ENCODE results near the gene CALN1.

Gene CALN1

DNA sequence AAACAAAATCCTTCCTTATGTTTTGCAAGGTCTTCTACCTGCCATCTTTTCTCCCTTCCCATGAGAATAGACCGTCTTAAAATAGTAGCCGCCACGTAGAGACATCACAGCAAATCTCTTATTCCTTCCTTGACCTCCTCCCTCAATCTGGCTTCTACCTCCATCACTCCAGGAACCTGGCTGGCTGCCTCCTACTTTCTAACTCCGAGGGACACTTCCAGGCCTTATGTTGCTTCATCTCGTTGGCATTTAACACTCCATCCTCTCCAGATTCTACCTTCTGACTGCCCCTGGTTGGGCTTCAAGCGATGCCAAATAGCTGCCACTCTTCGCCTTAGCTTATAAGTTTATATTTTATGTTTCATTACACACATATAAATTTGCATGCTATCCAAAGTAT is 26.4 kb upstream of the CALN1 start:
- H3K36me3 ChIP-seq (ENCODE audit: control insufficient read depth, insufficient read depth, low read length), result no peaks in the 10 kb centered on the region
- no peaks in the 10 kb centered on the region for H3K9me3 ChIP-seq (ENCODE audit: control insufficient read depth, low read length)
- no peak overlapping the region for H3K4me3 ChIP-seq (ENCODE audit: insufficient read depth, low read depth, low read length, poor library complexity, severe bottlenecking)
- no peaks in the 10 kb centered on the region for H3K27me3 ChIP-seq (replicated peaks; ENCODE audit: control insufficient read depth, insufficient read depth, low read length, poor library complexity, severe bottlenecking)
- H3K27ac ChIP-seq (ENCODE audit: insufficient read depth, low read length, poor library complexity, severe bottlenecking), result no peak overlapping the region
- DNase-seq, result no peak
- no peaks in the 10 kb centered on the region for H3K4me1 ChIP-seq (ENCODE audit: control insufficient read depth, insufficient read depth, low read length, poor library complexity, severe bottlenecking)

DNA sequence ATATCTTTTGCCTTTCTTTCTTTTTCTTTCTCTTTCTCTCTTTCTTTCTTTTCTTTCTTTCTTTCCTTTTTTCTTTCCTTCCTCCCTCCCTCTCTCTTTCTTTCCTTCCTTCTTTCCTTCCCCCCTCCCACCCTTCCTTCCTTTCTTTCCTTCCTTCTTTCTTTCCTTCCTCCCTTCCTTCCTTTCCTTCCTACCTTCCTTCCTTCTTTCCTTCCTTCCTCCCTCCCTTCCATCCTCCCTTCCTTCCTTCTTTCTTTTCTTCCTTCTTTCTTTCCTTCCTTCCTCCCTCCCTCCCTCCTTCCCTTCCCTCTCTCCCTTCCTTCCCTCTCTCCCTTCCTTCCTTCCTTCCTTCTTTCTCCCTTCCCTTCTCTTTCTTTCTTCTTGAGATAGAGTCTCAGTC is 25.5 kb upstream of the CALN1 start:
- Histone ChIP-seq H3K9me3 (ENCODE audit: control insufficient read depth, low read length) (no peaks in the 10 kb centered on the region), H3K27me3 (replicated peaks; ENCODE audit: control insufficient read depth, insufficient read depth, low read length, poor library complexity, severe bottlenecking) (no peaks in the 10 kb centered on the region), H3K36me3 (ENCODE audit: control insufficient read depth, insufficient read depth, low read length) (no peaks in the 10 kb centered on the region), H3K4me3 (ENCODE audit: insufficient read depth, low read depth, low read length, poor library complexity, severe bottlenecking) (no peak overlapping the region), H3K4me1 (ENCODE audit: control insufficient read depth, insufficient read depth, low read length, poor library complexity, severe bottlenecking) (no peaks in the 10 kb centered on the region), H3K27ac (ENCODE audit: insufficient read depth, low read length, poor library complexity, severe bottlenecking) (no peak overlapping the region)
- DNase-seq, result no peak

DNA sequence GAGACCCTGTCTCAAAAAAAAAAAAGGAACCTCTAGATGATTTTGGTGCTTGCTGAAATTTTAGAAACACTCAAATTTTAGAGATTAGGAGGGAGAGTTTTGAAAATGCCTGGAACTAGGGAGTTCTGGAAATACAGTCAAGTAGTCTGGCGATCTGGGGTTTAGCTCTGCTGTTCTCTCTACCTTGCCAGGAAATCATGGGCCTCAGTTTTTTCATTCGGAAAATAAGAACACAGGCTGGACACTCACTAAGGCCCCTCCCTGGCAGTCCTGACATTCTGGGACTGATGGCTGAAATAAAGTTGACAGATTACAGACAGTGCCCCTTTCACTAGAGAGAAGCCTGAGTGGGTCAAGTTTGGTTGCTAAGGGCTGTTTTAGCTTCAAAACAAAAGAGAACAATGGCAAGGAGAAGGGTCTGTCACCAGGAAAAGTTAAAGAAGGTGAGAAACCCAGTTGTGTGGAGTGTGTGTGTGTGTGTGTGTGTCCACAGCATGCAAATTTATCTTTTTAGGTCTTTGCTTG is 25.0 kb upstream of the CALN1 start:
- Histone ChIP-seq H3K27ac (ENCODE audit: insufficient read depth, low read length, poor library complexity, severe bottlenecking) (no peak overlapping the region), H3K4me3 (ENCODE audit: insufficient read depth, low read depth, low read length, poor library complexity, severe bottlenecking) (no peak overlapping the region), H3K4me1 (ENCODE audit: control insufficient read depth, insufficient read depth, low read length, poor library complexity, severe bottlenecking) (no peaks in the 10 kb centered on the region), H3K9me3 (ENCODE audit: control insufficient read depth, low read length) (no peaks in the 10 kb centered on the region), H3K36me3 (ENCODE audit: control insufficient read depth, insufficient read depth, low read length) (no peaks in the 10 kb centered on the region), H3K27me3 (replicated peaks; ENCODE audit: control insufficient read depth, insufficient read depth, low read length, poor library complexity, severe bottlenecking) (no peaks in the 10 kb centered on the region)
- no peak for DNase-seq

DNA sequence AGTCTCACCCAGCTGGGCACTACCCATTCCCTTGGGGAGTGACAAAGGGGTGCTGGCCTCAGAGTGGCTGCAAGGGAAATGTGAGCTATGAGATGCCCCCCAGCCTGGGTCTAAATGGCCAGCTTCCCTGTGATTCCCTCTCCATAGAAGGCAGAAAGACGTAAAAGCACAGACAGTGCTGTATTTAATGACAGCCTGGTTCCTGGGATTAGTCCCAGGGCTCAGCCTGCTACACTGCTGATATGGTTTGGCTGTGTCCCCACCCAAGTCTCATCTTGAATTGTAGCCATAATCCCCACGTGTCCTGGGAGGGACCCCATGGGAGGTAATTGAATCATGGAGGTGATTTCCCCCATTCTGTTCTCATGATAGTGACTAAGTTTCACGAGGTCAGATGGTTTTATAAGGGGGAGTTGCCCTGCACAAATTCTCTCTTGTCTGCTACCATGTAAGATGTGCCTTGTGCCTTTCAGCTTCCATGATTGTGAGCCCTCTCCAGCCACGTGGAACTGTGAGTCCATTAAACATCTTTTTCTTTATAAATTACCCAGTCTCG is 23.9 kb upstream of the CALN1 start:
- Histone ChIP-seq H3K27ac (ENCODE audit: insufficient read depth, low read length, poor library complexity, severe bottlenecking) (no peak overlapping the region), H3K36me3 (ENCODE audit: control insufficient read depth, insufficient read depth, low read length) (no peaks in the 10 kb centered on the region), H3K4me1 (ENCODE audit: control insufficient read depth, insufficient read depth, low read length, poor library complexity, severe bottlenecking) (no peaks in the 10 kb centered on the region), H3K9me3 (ENCODE audit: control insufficient read depth, low read length) (no peaks in the 10 kb centered on the region), H3K27me3 (replicated peaks; ENCODE audit: control insufficient read depth, insufficient read depth, low read length, poor library complexity, severe bottlenecking) (no peaks in the 10 kb centered on the region), H3K4me3 (ENCODE audit: insufficient read depth, low read depth, low read length, poor library complexity, severe bottlenecking) (no peak overlapping the region)
- no peak for DNase-seq

GRCh38 chr7:72435366-72435765 is 23.2 kb upstream of the CALN1 start:
- Histone ChIP-seq H3K4me3 (ENCODE audit: insufficient read depth, low read depth, low read length, poor library complexity, severe bottlenecking) (no peak overlapping the region), H3K27me3 (replicated peaks; ENCODE audit: control insufficient read depth, insufficient read depth, low read length, poor library complexity, severe bottlenecking) (no peaks in the 10 kb centered on the region), H3K27ac (ENCODE audit: insufficient read depth, low read length, poor library complexity, severe bottlenecking) (no peak overlapping the region), H3K4me1 (ENCODE audit: control insufficient read depth, insufficient read depth, low read length, poor library complexity, severe bottlenecking) (no peaks in the 10 kb centered on the region), H3K36me3 (ENCODE audit: control insufficient read depth, insufficient read depth, low read length) (no peaks in the 10 kb centered on the region), H3K9me3 (ENCODE audit: control insufficient read depth, low read length) (no peaks in the 10 kb centered on the region)
- DNase-seq, result no peak

- Histone ChIP-seq H3K9me3 (ENCODE audit: control insufficient read depth, low read length) (no peaks in the 10 kb centered on the region), H3K36me3 (ENCODE audit: control insufficient read depth, insufficient read depth, low read length) (no peaks in the 10 kb centered on the region), H3K27ac (ENCODE audit: insufficient read depth, low read length, poor library complexity, severe bottlenecking) (no peak overlapping the region), H3K4me3 (ENCODE audit: insufficient read depth, low read depth, low read length, poor library complexity, severe bottlenecking) (no peak overlapping the region), H3K4me1 (ENCODE audit: control insufficient read depth, insufficient read depth, low read length, poor library complexity, severe bottlenecking) (no peaks in the 10 kb centered on the region), H3K27me3 (replicated peaks; ENCODE audit: control insufficient read depth, insufficient read depth, low read length, poor library complexity, severe bottlenecking) (no peaks in the 10 kb centered on the region)
- no peak for DNase-seq
Observed at GRCh38 chr7:72430531-72430930, 18.4 kb upstream of the CALN1 start.

DNA sequence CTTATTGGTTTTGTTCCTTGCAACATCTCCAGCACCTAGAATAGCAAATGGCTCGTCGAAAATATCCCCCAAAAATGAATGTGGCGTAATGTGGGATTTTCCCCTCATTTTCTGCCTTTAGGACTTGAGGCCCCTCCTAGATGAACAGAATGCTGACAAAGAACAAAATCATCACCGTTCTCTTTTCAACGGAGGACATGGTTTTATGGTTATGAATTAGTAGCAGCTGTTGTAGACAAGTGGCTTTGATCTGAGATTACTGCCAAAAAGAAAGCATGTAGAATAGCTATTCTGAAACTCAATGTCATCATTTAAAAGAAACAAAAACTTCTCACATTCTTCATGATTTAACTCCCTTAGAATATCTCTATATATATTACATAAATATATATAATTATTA is 17.2 kb upstream of the CALN1 start:
- no peak overlapping the region for H3K4me3 ChIP-seq (ENCODE audit: insufficient read depth, low read depth, low read length, poor library complexity, severe bottlenecking)
- H3K27me3 ChIP-seq (replicated peaks; ENCODE audit: control insufficient read depth, insufficient read depth, low read length, poor library complexity, severe bottlenecking), result no peaks in the 10 kb centered on the region
- H3K9me3 ChIP-seq (ENCODE audit: control insufficient read depth, low read length), result no peaks in the 10 kb centered on the region
- no peak for DNase-seq
- no peaks in the 10 kb centered on the region for H3K36me3 ChIP-seq (ENCODE audit: control insufficient read depth, insufficient read depth, low read length)
- no peak overlapping the region for H3K27ac ChIP-seq (ENCODE audit: insufficient read depth, low read length, poor library complexity, severe bottlenecking)
- H3K4me1 ChIP-seq (ENCODE audit: control insufficient read depth, insufficient read depth, low read length, poor library complexity, severe bottlenecking), result no peaks in the 10 kb centered on the region

- Histone ChIP-seq H3K9me3 (ENCODE audit: control insufficient read depth, low read length) (no peaks in the 10 kb centered on the region), H3K27ac (ENCODE audit: insufficient read depth, low read length, poor library complexity, severe bottlenecking) (no peak overlapping the region), H3K4me1 (ENCODE audit: control insufficient read depth, insufficient read depth, low read length, poor library complexity, severe bottlenecking) (no peaks in the 10 kb centered on the region), H3K27me3 (replicated peaks; ENCODE audit: control insufficient read depth, insufficient read depth, low read length, poor library complexity, severe bottlenecking) (no peaks in the 10 kb centered on the region), H3K4me3 (ENCODE audit: insufficient read depth, low read depth, low read length, poor library complexity, severe bottlenecking) (no peak overlapping the region), H3K36me3 (ENCODE audit: control insufficient read depth, insufficient read depth, low read length) (no peaks in the 10 kb centered on the region)
- DNase-seq, result no peak
Observed at GRCh38 chr7:72416846-72417245, 4.7 kb upstream of the CALN1 start.

GRCh38 chr7:72415586-72415985 is 3.4 kb upstream of the CALN1 start:
- Histone ChIP-seq H3K36me3 (ENCODE audit: control insufficient read depth, insufficient read depth, low read length) (no peaks in the 10 kb centered on the region), H3K9me3 (ENCODE audit: control insufficient read depth, low read length) (no peaks in the 10 kb centered on the region)

GRCh38 chr7:72413886-72414285 is 1.7 kb upstream of the CALN1 start:
- Histone ChIP-seq H3K27me3 (replicated peaks; ENCODE audit: control insufficient read depth, insufficient read depth, low read length, poor library complexity, severe bottlenecking) (no peaks in the 10 kb centered on the region), H3K27ac (ENCODE audit: insufficient read depth, low read length, poor library complexity, severe bottlenecking) (no peak overlapping the region), H3K4me1 (ENCODE audit: control insufficient read depth, insufficient read depth, low read length, poor library complexity, severe bottlenecking) (no peaks in the 10 kb centered on the region), H3K36me3 (ENCODE audit: control insufficient read depth, insufficient read depth, low read length) (no peaks in the 10 kb centered on the region), H3K4me3 (ENCODE audit: insufficient read depth, low read depth, low read length, poor library complexity, severe bottlenecking) (no peak overlapping the region), H3K9me3 (ENCODE audit: control insufficient read depth, low read length) (no peaks in the 10 kb centered on the region)
- no peak for DNase-seq

More at GRCh38 chr7:72415586-72415985, 3.4 kb upstream of the CALN1 start:
- no peak for DNase-seq
- no peaks in the 10 kb centered on the region for H3K27me3 ChIP-seq (replicated peaks; ENCODE audit: control insufficient read depth, insufficient read depth, low read length, poor library complexity, severe bottlenecking)
- H3K4me3 ChIP-seq (ENCODE audit: insufficient read depth, low read depth, low read length, poor library complexity, severe bottlenecking), result no peak overlapping the region
- no peak overlapping the region for H3K27ac ChIP-seq (ENCODE audit: insufficient read depth, low read length, poor library complexity, severe bottlenecking)
- no peaks in the 10 kb centered on the region for H3K4me1 ChIP-seq (ENCODE audit: control insufficient read depth, insufficient read depth, low read length, poor library complexity, severe bottlenecking)
